RWPE1 (cell line): ENCODE measurements around the gene CDC45.

Source experiments
- CTCF ChIA-PET: fragments of 350-600 bp; sonication (Branson Sonifier 250); formaldehyde crosslinking; extraction: SDS; loops from one replicate; lab custom pipeline; 2021; lab: Yijun Ruan, JAX
- POLR2A ChIA-PET: fragments of 400-600 bp; formaldehyde crosslinking; extraction: SDS; loops from one replicate; lab custom pipeline; 2020; ENCODE audit warnings: antibody characterized with exemption; ENCODE audit not compliant: low non-redundant PET; lab: Yijun Ruan, JAX
- DNase-seq: peaks from one replicate; pipeline ENCODE4 v3.0.0; 2012; ENCODE audit warnings: low spot score
- H3K27ac ChIP-seq: fragments of 450-650 bp; 2 replicates; pipeline ENCODE4 v1.5.1; 2017
- TF ChIP-seq, protein P1 (sequence below): fragments of 450-650 bp; conservative IDR thresholded peaks from 2 replicates; pipeline ENCODE4 v1.5.1; 2017; ENCODE audit warnings: low read depth, mild to moderate bottlenecking

CDC45 gene

DNA sequence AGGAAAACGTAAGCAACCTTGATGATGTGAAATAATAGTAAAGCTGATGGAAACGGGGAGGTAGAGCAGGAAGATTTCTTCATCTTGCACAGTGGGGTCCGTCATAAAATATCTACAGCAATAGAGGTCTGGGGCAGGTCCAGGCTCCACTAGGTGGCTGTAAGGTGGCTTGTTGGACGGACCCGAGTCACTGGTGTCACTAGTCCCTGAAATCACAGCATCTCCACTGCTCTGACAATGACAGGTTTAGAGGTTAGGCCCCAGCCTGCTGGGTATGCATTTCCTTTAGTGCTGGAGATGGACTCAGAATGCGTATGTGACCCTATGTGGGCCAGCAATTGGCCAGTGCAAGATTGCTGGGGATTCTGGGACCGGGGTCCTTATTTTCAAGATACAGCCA, 69.7 kb downstream of the CDC45 start:
- POLR2A ChIA-PET: no interaction called here
- no peak for DNase-seq
- CTCF ChIA-PET: interaction anchor here (0.6 kb wide), 1 partner anchor 283 kb away, joined by 3 read pairs; no protein-coding TSS in a partner anchor
- TF ChIP-seq, protein P1, sequence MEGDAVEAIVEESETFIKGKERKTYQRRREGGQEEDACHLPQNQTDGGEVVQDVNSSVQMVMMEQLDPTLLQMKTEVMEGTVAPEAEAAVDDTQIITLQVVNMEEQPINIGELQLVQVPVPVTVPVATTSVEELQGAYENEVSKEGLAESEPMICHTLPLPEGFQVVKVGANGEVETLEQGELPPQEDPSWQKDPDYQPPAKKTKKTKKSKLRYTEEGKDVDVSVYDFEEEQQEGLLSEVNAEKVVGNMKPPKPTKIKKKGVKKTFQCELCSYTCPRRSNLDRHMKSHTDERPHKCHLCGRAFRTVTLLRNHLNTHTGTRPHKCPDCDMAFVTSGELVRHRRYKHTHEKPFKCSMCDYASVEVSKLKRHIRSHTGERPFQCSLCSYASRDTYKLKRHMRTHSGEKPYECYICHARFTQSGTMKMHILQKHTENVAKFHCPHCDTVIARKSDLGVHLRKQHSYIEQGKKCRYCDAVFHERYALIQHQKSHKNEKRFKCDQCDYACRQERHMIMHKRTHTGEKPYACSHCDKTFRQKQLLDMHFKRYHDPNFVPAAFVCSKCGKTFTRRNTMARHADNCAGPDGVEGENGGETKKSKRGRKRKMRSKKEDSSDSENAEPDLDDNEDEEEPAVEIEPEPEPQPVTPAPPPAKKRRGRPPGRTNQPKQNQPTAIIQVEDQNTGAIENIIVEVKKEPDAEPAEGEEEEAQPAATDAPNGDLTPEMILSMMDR: no peak
- H3K27ac ChIP-seq: no peak overlapping the region

DNA sequence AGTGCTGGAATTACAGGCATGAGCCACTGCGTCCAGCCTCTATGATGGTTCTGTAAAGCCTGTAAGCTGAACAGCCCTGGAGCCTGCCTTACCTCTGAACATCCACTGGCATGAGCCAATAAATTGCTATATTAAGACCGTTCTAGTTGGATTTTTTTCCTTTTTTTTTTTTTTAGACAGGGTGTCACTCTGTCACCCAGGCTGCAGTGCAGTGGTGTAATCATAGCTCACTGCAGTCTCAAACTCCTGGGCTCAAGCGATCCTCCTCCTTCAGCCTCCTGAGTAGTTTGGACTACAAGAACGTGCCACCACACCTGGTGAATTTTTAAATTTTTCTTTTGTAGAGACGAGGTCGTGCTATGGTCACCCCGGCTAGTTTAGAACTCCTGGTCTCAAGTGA, 70.7 kb downstream of the CDC45 start:
- TF ChIP-seq, protein P1: no peak
- ChIA-PET CTCF (interaction anchor here (0.6 kb wide), 1 partner anchor 80 kb away, joined by 4 read pairs; no protein-coding TSS in a partner anchor), POLR2A (no interaction called here)
- no peak overlapping the region for H3K27ac ChIP-seq
- no peak for DNase-seq

DNA sequence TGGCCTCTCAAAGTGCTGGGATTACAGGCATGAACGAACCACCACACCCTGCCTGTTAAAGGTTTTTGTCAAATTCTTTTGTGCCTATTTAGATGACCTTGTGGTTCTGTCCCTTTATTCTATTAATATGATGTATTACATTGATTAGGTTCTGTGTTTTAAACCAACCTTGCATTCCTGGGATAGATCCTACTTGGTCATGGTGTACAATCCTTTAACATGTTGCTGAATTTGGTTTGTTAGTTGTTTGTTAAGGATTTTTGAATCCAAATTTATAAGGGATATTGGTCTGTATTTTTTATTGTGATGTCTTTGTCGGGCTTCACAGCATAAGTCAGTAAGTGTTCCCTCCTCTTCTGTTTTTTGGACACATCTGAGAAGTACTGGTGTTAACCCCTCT, 73.5 kb downstream of the CDC45 start:
- POLR2A ChIA-PET: no interaction called here
- DNase-seq: no peak
- TF ChIP-seq, protein P1: no peak

DNA sequence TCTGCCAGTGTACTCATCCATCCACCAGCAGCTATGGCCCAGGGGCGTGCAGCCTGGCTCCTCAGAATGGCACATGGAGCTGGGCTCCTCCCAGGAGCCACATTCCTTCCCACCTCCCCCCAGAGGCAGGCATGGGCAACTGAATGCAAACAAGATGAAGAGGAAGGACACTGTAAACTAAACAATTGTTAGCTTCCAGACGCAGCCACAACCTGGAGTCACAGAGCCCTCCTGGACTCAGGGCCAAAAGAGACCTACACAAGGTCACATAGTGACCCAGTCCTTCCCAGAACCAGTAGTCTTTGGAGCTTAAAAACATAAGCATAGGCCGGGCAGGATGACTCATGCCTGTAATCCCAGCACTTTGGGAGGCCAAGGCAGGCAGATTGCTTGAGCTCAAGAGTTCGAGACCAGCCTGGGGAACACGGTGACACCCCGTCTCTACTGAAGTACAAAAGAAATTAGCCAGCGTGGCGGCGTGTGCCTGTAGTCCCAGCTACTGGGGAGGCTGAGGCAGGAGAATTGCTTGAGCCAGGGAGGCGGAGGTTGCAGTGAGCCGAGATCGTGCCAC, 75.2 kb downstream of the CDC45 start:
- H3K27ac ChIP-seq: no peak overlapping the region
- DNase-seq: peak; percentile 24
- TF ChIP-seq, protein P1: no peak
- POLR2A ChIA-PET: no interaction called here
- CTCF ChIA-PET: interaction anchor here (0.7 kb wide), 1 partner anchor 19 kb away, joined by 3 read pairs; no protein-coding TSS in a partner anchor

More for the DNA sequence above, 73.5 kb downstream of the CDC45 start:
- H3K27ac ChIP-seq: no peak overlapping the region
- CTCF ChIA-PET: no interaction called here

DNA sequence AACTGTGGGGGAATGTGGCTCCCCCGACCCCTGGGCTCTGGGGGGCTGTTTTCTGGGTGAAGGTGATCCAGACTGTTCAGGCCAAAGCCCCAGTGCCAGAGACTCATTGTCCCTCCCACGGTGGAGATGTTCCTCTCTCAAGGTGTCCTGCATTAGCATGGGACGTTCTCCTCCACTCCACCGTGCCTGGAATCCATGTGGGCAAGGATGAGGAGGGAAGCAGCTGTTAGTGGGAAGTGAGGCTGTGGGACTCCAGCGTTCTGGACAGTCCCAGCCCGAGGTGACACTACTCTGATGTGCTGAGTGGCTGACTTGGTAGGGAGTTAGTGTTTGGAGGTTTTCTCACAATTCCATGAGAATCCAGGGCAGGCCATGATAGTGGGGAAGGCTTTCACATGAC, 75.9 kb downstream of the CDC45 start:
- ChIA-PET POLR2A (no interaction called here), CTCF (no interaction called here)
- DNase-seq: no peak
- H3K27ac ChIP-seq: no peak overlapping the region
- TF ChIP-seq, protein P1: no peak

DNA sequence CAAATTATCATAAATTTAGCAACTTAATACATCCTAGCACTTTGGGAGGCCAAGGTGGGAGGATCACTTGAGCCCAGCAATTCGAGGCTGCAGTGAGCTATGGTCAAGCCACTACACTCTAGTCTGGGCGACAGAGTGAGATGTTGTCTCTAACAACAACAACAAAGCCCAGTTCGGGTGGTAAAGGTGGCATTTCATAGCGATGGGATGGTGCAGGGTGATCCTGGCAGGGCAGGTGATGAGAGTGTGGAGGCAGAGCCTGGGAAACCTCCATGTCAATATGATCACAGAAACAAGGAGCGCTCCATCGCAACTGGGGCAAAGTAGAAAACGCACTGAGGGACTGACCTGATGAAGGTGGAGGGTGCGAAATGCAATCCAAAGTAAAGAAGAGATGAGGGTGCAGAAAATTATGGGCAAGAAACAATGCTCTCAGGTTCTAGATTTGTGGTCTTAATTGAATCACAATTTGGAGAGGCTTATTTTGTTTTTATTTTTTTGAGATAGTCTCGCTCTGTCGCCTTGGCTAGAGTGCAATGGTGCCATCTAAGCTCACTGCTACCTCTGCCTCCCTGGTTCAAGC, 77.3 kb downstream of the CDC45 start:
- DNase-seq: no peak
- ChIA-PET CTCF (no interaction called here), POLR2A (no interaction called here)
- no peak overlapping the region for H3K27ac ChIP-seq
- TF ChIP-seq, protein P1: no peak
